ENCODE results near the gene FABP7. TPM values are rescaled to one million over a fixed set of nuclear protein-coding genes. Genes with fewer than 3 reads are reported as not detected.

The FABP7 gene
- total RNA-seq, 2 donors from 2014 or later = not detected

Other genes starting within 250 kb of the FABP7 start
- 1 to 10 TPM in 1 of 2 donors, under 1 TPM in 1; 0.79 to 2.0 TPM for gene PKIB, start 169.3 kb upstream of the FABP7 start, total RNA-seq
- under 1 TPM; 0.34 to 0.35 TPM for gene SMPDL3A, start 9.5 kb downstream of the FABP7 start, total RNA-seq
- gene CLVS2, start 216.5 kb downstream of the FABP7 start, total RNA-seq = not detected

Data from activated T-cell treated with anti-CD3 and anti-CD28 coated beads, Interleukin-2, amount 50 U/mL, for 72 hours (primary cell).